Left ventricle myocardium inferior (tissue), 1 donor: ENCODE results near the gene FBXO42. TPM values are rescaled to one million over a fixed set of nuclear protein-coding genes. Genes with fewer than 3 reads are reported as not detected.

Source experiments
- DNase-seq: peaks from one replicate; pipeline ENCODE4 v3.0.0-alpha.2; 2020
- H3K27ac ChIP-seq: fragments of 200-600 bp; replicated peaks from 2 replicates; pipeline ENCODE4 v1.8.0; 2021
- H3K27me3 ChIP-seq: fragments of 200-600 bp; 2 replicates; pipeline ENCODE4 v1.8.0; 2021; ENCODE audit warnings: low read depth
- H3K36me3 ChIP-seq: fragments of 200-600 bp; 2 replicates; pipeline ENCODE4 v1.8.0; 2021
- H3K4me1 ChIP-seq: fragments of 200-600 bp; 2 replicates; pipeline ENCODE4 v1.8.0; 2021
- H3K4me3 ChIP-seq: fragments of 200-600 bp; 2 replicates; pipeline ENCODE4 v1.8.0; 2021; ENCODE audit warnings: mild to moderate bottlenecking, moderate library complexity
- H3K9me3 ChIP-seq: fragments of 200-600 bp; replicated peaks from 2 replicates; pipeline ENCODE4 v1.8.0; 2021
- intact Hi-C: fragments of 100-400 bp; cut with micrococcal nuclease; formaldehyde crosslinking; loops from one replicate; pipeline ENCODE4 v1.11.0; 2022
- total RNA-seq: library from RNA; stranded (reverse); fragmentation: NEBNext Ultra II Directional; extraction: Animal tissue kit (Norgen Biotek cat#: 25700); gene quantifications from one replicate; pipeline ENCODE4 v1.2.1, GENCODE V29; 2021
- TF ChIP-seq, protein P1 (sequence below): fragments of 200-600 bp; IDR thresholded peaks from 2 replicates; pipeline ENCODE4 v1.8.0; 2021; ENCODE audit warnings: antibody characterized with exemption, mild to moderate bottlenecking, borderline replicate concordance
- donor health status: DM: no; HTN: yes; CAD: no; lungs with severe emphysema.

FBXO42 gene
- total RNA-seq, 1 donor from 2014 or later = 18.6 TPM

DNA sequence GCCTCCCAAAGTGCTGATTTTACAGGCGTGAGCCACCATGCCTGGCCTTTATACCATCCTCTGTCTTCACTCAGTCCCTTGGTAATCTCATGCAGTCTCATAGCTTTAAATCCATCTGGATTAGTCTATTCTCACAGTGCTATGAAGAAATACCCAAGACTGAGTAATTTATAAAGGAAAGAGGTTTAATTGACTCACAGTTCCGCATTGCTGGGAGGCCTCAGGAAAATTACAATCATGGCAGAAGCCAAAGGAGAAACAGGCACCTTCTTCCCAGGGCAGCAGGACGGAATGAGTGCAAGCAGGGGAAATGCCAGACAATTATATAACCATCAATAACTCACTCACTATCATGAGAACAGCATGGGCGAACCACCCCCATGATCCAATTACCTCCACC is 66.2 kb downstream of the FBXO42 start:
- H3K4me1 ChIP-seq = peaks cover 24% of the 10 kb centered on the region
- peaks cover 20% of the 10 kb centered on the region for H3K36me3 ChIP-seq
- intact Hi-C loops = no loop called here
- H3K9me3 ChIP-seq = no peaks in the 10 kb centered on the region
- TF ChIP-seq, protein P1, sequence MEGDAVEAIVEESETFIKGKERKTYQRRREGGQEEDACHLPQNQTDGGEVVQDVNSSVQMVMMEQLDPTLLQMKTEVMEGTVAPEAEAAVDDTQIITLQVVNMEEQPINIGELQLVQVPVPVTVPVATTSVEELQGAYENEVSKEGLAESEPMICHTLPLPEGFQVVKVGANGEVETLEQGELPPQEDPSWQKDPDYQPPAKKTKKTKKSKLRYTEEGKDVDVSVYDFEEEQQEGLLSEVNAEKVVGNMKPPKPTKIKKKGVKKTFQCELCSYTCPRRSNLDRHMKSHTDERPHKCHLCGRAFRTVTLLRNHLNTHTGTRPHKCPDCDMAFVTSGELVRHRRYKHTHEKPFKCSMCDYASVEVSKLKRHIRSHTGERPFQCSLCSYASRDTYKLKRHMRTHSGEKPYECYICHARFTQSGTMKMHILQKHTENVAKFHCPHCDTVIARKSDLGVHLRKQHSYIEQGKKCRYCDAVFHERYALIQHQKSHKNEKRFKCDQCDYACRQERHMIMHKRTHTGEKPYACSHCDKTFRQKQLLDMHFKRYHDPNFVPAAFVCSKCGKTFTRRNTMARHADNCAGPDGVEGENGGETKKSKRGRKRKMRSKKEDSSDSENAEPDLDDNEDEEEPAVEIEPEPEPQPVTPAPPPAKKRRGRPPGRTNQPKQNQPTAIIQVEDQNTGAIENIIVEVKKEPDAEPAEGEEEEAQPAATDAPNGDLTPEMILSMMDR = no peak
- no peak overlapping the region for H3K27ac ChIP-seq
- no peaks in the 10 kb centered on the region for H3K27me3 ChIP-seq
- H3K4me3 ChIP-seq = no peak overlapping the region
- DNase-seq = no peak

DNA sequence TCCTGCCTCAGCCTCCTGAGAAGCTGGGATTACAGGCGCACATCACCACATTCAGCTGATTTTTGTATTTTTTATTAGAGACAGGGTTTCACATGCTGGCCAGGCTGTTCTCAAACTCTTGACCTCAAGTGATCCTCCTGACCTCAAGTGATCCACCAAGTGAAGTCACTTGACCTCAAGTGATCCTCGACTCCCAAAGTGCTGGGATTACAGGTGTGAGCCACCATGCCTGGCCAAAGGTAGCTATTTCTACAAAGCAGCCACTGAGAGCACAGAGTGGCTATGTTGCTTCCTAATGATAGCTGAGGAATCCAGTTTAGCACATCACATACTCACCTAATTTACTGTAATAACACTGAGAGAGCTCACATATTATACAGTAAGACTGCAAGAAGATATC is 70.5 kb downstream of the FBXO42 start:
- intact Hi-C loops = no loop called here
- peaks cover 20% of the 10 kb centered on the region for H3K4me1 ChIP-seq
- DNase-seq = no peak
- H3K4me3 ChIP-seq = no peak overlapping the region
- no peak overlapping the region for H3K27ac ChIP-seq
- H3K27me3 ChIP-seq = no peaks in the 10 kb centered on the region
- H3K9me3 ChIP-seq = no peaks in the 10 kb centered on the region
- TF ChIP-seq, protein P1 = no peak
- peaks cover 9% of the 10 kb centered on the region for H3K36me3 ChIP-seq

DNA sequence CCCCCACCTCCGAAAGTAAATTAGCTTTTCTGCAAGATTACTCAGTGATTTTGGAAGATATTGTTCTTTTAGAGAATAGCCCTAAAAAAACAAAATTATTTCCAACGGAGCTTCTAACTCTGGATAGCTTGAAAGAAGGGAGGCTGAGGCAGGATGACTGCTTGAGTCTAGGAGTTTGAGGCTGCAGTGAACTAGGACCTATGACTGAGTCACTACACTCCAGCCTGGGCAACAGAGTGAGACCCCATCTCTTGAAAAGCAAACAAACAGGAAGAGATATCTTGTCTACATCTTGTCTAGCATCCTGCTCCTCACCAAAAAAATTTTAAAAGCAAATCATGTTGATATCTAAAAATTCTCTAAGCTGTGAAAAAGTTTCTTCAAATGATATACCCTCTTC is 73.1 kb downstream of the FBXO42 start:
- H3K4me3 ChIP-seq = no peak overlapping the region
- H3K27me3 ChIP-seq = no peaks in the 10 kb centered on the region
- intact Hi-C loops = no loop called here
- H3K9me3 ChIP-seq = no peaks in the 10 kb centered on the region
- no peaks in the 10 kb centered on the region for H3K36me3 ChIP-seq
- no peak for DNase-seq
- H3K27ac ChIP-seq = no peak overlapping the region
- peaks cover 31% of the 10 kb centered on the region for H3K4me1 ChIP-seq
- TF ChIP-seq, protein P1 = no peak

DNA sequence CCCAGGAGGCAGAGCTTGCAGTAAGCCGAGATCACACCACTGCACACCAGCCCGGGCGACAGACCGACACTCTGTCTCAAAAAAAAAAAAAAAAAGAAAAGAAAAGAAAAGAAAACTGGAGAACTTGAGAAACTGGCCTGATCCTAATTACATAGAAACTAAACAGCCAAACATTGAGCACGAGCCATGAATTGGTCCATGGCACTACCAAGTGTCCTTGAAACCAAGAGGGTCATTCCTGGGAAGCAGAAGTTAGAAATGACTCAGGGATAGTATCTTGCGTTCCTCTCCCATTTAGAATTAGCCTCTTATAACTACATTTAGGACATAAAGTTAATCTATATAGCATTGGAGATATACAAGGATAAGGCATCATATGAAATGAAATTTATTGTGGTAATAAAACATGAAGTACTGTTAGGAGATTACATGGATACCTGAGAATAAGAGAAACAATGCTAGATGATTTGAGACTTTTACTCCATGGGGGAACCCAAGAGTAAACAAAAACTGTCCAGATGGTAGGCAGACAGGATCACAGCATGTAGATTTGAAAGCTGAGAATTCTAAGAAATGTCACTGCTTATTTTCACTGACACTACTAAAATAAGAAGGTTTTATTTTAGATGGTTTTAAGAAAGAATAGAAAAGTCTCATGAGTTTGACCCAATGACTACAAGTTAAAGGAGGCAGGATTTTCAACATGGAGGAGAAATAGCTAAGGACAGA is 75.8 kb downstream of the FBXO42 start:
- H3K4me1 ChIP-seq = peaks cover 43% of the 10 kb centered on the region
- intact Hi-C loops = no loop called here
- H3K36me3 ChIP-seq = no peaks in the 10 kb centered on the region
- H3K27me3 ChIP-seq = no peaks in the 10 kb centered on the region
- TF ChIP-seq, protein P1 = no peak
- no peak for DNase-seq
- H3K9me3 ChIP-seq = no peaks in the 10 kb centered on the region
- peak overlapping the region; percentile 47 for H3K27ac ChIP-seq
- no peak overlapping the region for H3K4me3 ChIP-seq

DNA sequence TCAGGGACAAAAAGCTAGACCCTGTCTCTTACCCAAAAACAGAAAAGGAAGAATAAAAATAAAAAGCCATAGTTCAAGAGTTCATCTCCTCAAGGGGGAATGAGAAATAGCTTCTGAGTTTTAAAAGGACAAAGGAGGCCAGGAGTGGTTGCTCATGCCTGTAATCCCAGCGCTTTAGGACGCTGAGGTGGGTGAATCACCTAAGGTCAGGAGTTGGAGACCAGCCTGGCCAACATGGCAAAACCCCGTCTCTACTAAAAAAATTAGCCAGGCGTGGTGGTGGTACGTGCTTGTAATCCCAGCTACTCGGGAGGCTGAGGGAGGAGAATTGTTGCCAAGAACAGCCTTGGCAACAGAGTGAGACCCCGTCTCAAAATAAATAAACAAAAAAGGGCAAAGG is 76.7 kb downstream of the FBXO42 start:
- no peaks in the 10 kb centered on the region for H3K9me3 ChIP-seq
- DNase-seq = no peak
- peaks cover 47% of the 10 kb centered on the region for H3K4me1 ChIP-seq
- intact Hi-C loops = no loop called here
- TF ChIP-seq, protein P1 = no peak
- no peak overlapping the region for H3K4me3 ChIP-seq
- H3K27me3 ChIP-seq = no peaks in the 10 kb centered on the region
- H3K36me3 ChIP-seq = no peaks in the 10 kb centered on the region
- peak overlapping the region; percentile 47 for H3K27ac ChIP-seq
